H4 (cell line): ENCODE data around the gene ZCRB1. TPM values are rescaled to one million over a fixed set of nuclear protein-coding genes. Genes with fewer than 3 reads are reported as not detected.

ENCODE experiments used
- DNase-seq: peaks from one replicate; pipeline ENCODE4 v3.0.0-alpha.2; 2015; ENCODE audit warnings: low spot score
- total RNA-seq: library from RNA; depleted of rRNA; stranded (reverse); fragments of >200 nt; shearing (Covaris generic); gene quantifications from 2 replicates; pipeline ENCODE4 v1.2.3, GENCODE V29; 2014; rRNA removed

The ZCRB1 gene
- total RNA-seq, 1 experiment from 2014 or later, result 57.8 TPM

DNA sequence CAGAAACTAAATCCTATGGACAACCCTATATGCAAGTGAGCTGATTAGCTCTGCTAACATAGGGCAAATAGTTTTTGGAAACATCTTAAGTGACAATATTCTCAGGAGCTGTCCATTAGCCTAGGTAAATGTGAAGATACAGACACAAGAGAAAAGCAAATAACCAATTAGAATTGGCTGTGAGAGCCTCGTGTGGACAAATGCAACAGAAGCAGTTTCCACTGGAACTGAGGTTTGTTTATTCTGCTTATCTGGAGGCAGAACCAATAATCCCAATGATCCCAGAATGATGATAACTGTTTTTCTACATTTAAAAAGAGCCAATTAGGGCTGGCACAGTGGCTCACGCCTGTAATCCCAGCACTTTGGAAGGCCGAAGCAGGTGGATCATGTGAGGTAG, 44.6 kb downstream of the ZCRB1 start:
- no peak for DNase-seq

DNA sequence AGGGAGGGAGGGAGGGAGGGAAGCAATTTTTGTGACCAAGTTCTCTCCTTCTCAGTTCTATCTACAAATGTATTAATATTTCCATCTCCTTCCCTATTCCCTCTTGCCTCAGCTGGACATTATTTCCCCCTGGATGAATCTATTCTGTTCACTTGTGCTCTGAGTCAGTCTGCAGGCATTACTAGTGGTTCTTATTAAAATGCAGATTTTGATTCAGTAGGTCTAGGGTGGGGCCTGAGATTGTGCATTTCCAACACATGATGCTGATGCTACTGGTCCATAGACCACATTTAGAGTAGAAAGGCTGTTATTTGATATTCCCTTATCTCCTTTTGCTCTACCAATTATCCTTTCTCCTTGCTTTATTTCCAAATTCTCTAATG, 47.8 kb downstream of the ZCRB1 start:
- no peak for DNase-seq

DNA sequence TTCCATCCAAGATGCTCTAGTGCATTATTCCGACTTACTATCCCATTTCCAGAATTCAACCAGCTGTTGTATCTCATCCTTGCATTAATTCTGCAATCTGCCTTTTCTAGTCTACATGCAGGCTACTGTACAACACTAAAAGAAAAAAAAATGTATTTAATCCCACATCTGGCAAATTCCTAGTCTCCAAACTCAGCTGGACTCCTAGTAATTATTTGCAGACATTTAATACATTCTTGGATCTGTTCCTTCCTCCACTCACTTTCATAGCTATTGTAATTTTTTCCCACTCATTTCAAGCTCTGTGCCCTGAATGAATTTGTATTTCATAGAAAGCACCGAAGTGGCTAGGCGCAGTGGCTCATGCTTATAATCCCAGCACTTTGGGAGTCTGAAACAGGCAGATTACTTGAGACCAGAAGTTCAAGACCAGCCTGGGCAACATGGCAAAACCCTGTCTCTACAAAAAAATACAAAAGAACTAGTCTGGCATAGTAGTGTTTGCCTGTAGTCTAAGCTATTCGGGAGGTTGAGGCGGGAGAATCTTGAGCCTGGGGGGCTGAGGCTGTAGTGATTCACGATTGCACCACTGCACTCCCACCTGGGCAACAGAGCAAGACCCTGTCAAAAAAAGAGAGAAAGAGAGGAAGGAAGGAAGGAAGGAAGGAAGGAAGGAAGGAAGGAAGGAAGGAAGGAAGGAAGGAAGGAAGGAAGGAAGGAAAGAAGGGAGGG, 48.3 kb downstream of the ZCRB1 start:
- DNase-seq, result no peak

DNA sequence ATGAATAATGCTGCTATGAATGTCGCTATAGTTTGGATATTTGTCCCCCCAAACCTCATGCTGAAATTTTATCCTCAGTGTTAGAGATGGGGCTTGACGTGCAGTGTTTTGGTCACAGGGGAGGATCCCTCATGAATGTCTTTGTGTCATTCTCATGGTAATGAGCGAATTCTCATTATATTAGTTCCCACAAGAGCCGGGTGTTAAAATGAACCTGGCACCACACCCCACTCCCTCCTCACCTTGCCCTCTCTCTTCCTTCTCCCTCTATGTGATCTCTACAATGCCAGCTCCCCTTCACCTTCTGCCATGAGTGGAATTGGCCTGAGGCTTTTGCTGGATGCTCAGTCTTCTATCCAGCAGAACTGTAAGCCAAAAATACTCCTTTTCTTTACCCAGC, 50.4 kb downstream of the ZCRB1 start:
- no peak for DNase-seq

DNA sequence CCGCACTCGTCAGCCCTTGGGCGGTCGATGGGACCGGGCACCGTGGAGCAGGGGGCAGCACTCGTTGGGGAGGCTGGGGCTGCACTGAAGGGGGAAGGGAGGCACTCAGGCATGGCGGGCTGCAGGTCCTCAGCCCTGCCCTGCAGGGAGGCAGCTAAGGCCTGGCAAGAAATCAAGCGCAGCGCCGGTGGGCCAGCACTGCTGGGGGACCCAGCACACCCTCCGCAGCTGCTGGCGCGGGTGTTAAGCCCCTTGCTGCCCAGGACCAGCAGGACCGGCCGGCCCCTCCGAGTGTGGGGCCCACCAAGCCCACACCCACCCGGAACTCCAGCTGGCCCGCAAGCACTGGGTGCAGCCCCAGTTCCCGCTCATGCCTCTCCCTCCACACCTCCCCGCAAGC, 52.2 kb downstream of the ZCRB1 start:
- no peak for DNase-seq

DNA sequence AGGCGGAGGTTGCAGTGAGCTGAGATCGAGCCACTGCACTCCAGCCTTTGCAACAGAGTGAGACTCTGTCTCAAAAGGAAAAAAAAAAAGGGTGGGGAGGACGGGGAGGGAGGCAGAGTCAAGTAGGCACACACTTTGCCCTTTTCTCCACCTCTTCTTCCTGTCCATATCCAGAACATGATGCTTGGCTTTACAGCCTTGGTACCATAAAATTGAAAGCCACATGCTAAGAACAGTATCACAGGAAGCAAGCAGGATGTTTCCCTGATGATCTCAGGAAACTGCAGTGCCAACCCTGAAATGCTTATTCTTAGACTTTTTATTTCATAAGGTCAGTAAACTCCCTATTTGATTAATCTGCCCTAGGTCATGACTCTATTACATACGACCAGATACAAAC, 55.3 kb downstream of the ZCRB1 start:
- DNase-seq, result no peak

DNA sequence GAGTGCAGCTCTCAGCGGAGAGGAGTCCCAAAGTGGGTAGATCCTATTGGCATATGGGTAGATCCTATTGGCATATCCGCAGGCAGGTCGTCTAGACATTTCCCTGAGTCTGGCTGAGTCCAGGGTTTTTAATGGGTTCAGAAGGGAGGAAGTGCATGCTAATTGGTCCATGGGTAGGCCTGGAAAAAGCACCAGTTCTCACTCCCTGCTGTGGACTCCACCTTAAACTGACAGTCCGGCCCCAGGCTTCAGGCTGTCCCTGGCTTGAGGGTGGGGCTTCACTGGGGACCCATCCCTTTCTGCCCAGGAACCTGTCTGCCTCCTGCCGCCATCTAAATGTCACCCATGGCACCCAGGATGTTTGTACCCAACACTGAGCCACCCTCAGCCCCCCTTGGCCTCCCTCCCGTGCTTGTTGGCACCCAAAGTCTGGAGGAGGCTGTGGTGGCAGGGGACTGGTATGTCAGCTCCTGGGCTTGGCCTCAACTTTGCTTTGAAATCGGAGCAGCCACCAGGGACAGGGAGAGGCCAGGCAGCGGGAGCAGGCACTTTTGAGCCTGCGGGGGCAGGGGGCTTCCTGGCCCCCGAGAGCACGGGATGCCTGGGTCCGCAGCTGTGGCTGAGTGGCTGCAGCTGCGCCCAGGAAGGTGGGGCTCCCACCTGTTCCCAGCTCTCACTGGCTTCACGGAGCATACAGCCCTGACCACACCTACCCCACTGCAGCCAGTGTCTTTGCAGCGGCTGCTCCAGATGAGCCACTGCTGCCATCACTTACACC, 58.3 kb downstream of the ZCRB1 start:
- no peak for DNase-seq

DNA sequence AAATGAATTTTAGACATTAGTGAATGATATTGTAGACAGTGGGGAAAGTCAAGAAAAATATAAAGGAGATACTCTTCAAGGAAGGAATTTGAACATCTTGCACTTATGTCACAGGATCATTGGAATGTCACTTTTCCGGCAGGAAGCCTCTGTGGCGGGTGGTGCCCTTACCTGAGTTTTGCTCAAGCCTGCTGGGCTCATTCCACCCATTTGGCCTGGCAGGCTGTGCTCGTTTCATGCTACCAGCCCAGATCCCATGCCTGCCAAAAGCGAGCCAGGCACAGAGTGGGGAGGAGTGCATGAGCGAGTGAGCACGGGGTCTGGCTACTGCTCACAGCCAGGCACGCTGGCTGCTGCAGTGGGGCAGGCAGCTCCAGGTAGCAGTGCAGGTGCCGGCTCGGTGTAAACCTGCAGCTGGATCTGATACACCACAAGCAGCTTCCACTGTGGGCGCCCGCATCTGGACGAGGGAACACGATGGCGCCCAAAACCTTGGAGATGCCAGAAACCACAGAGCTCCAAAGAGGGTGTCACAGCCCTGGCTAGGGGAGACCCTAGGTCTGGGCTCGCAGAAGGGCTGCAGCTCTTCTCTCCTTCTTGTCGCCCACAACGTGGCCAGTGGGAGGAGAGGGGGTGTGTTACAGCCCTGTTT, 59.2 kb downstream of the ZCRB1 start:
- no peak for DNase-seq

DNA sequence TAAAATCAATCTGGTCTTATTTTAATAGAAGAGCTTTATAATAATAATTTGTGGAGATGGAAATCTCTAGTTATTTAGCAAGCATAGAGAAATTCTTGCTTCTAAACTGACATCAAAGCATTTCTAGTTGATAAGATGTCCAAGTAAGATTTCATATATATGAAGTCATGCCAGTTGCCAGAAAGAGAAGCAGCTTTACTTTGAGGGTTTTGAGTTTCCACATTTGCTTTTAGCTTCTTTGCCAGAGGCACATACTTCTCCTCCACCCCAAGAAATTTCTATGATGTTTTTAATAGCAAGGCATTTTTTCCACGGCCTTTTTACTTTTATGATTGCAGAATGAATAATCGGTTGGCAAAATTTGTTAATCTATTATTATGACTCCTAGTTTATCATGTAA, 63.6 kb downstream of the ZCRB1 start:
- no peak for DNase-seq

Other genes with a start within 250 kb of the ZCRB1 start
- 20.2 and 22.3 TPM in 2 replicates for gene GXYLT1, start 181.2 kb downstream of the ZCRB1 start, total RNA-seq
- 9.5 and 10.6 TPM in 2 replicates for gene YAF2, start 87.8 kb downstream of the ZCRB1 start, total RNA-seq
- gene PPHLN1, start 73 bp upstream of the ZCRB1 start, total RNA-seq, result 73.5 and 96.5 TPM in 2 replicates